ENCODE data around the gene GABRB3. TPM values are rescaled to one million over a fixed set of nuclear protein-coding genes. Genes with fewer than 3 reads are reported as not detected.

The GABRB3 gene
- total RNA-seq, 1 experiment from 2014 or later = 89.0 TPM

GRCh38 chr15:26615927-26616302 lies 157.0 kb downstream of the GABRB3 start:
- Histone ChIP-seq H3K36me3 (replicated peaks; ENCODE audit: control insufficient read depth, insufficient read depth, low read length) (peaks cover 1% of the 10 kb centered on the region; the same call in 1 of the 2 replicates), H3K27me3 (ENCODE audit: control insufficient read depth, insufficient read depth, low read length) (no peaks in the 10 kb centered on the region), H3K4me3 (ENCODE audit: insufficient read depth, low read depth, low read length) (no peak overlapping the region)
- DNase-seq = no peak

- Histone ChIP-seq H3K27me3 (ENCODE audit: control insufficient read depth, insufficient read depth, low read length) (no peaks in the 10 kb centered on the region), H3K4me3 (ENCODE audit: insufficient read depth, low read depth, low read length) (no peak overlapping the region)
- DNase-seq = no peak
Measured at GRCh38 chr15:26615188-26615926, 157.5 kb downstream of the GABRB3 start.

GRCh38 chr15:26614734-26615133 lies 158.1 kb downstream of the GABRB3 start:
- no peak for DNase-seq
- H3K4me3 ChIP-seq (ENCODE audit: insufficient read depth, low read depth, low read length) = no peak overlapping the region
- no peaks in the 10 kb centered on the region for H3K27me3 ChIP-seq (ENCODE audit: control insufficient read depth, insufficient read depth, low read length)
- peaks cover under 1% of the 10 kb centered on the region; the same call in 1 of the 2 replicates for H3K36me3 ChIP-seq (replicated peaks; ENCODE audit: control insufficient read depth, insufficient read depth, low read length)

More at GRCh38 chr15:26615188-26615926, 157.5 kb downstream of the GABRB3 start:
- peaks cover 1% of the 10 kb centered on the region; the same call in 1 of the 2 replicates for H3K36me3 ChIP-seq (replicated peaks; ENCODE audit: control insufficient read depth, insufficient read depth, low read length)

GRCh38 chr15:26598704-26599103 lies 174.2 kb downstream of the GABRB3 start:
- Histone ChIP-seq H3K4me3 (ENCODE audit: insufficient read depth, low read depth, low read length) (no peak overlapping the region), H3K27me3 (ENCODE audit: control insufficient read depth, insufficient read depth, low read length) (no peaks in the 10 kb centered on the region), H3K36me3 (replicated peaks; ENCODE audit: control insufficient read depth, insufficient read depth, low read length) (no peaks in the 10 kb centered on the region)
- DNase-seq = no peak

- H3K4me3 ChIP-seq (ENCODE audit: insufficient read depth, low read depth, low read length) = no peak overlapping the region
- H3K36me3 ChIP-seq (replicated peaks; ENCODE audit: control insufficient read depth, insufficient read depth, low read length) = no peaks in the 10 kb centered on the region
- H3K27me3 ChIP-seq (ENCODE audit: control insufficient read depth, insufficient read depth, low read length) = no peaks in the 10 kb centered on the region
- DNase-seq = no peak
Measured at GRCh38 chr15:26595611-26596010, 177.3 kb downstream of the GABRB3 start.

- no peak for DNase-seq
- H3K4me3 ChIP-seq (ENCODE audit: insufficient read depth, low read depth, low read length) = no peak overlapping the region
Measured at GRCh38 chr15:26590676-26591075, 182.2 kb downstream of the GABRB3 start.

GRCh38 chr15:26582840-26583239 lies 190.0 kb downstream of the GABRB3 start:
- DNase-seq = no peak
- H3K27me3 ChIP-seq (ENCODE audit: control insufficient read depth, insufficient read depth, low read length) = no peaks in the 10 kb centered on the region
- H3K36me3 ChIP-seq (replicated peaks; ENCODE audit: control insufficient read depth, insufficient read depth, low read length) = peaks cover 16% of the 10 kb centered on the region
- no peak overlapping the region for H3K4me3 ChIP-seq (ENCODE audit: insufficient read depth, low read depth, low read length)

More at GRCh38 chr15:26590676-26591075, 182.2 kb downstream of the GABRB3 start:
- Histone ChIP-seq H3K27me3 (ENCODE audit: control insufficient read depth, insufficient read depth, low read length) (no peaks in the 10 kb centered on the region), H3K36me3 (replicated peaks; ENCODE audit: control insufficient read depth, insufficient read depth, low read length) (no peaks in the 10 kb centered on the region)

GRCh38 chr15:26580943-26581342 lies 191.9 kb downstream of the GABRB3 start:
- DNase-seq = no peak
- no peak overlapping the region for H3K4me3 ChIP-seq (ENCODE audit: insufficient read depth, low read depth, low read length)
- H3K36me3 ChIP-seq (replicated peaks; ENCODE audit: control insufficient read depth, insufficient read depth, low read length) = peaks cover 16% of the 10 kb centered on the region

GRCh38 chr15:26572602-26573350 lies 200.1 kb downstream of the GABRB3 start:
- Histone ChIP-seq H3K4me3 (ENCODE audit: insufficient read depth, low read depth, low read length) (no peak overlapping the region), H3K27me3 (ENCODE audit: control insufficient read depth, insufficient read depth, low read length) (no peaks in the 10 kb centered on the region), H3K36me3 (replicated peaks; ENCODE audit: control insufficient read depth, insufficient read depth, low read length) (peaks cover 4% of the 10 kb centered on the region)
- DNase-seq = no peak

More at GRCh38 chr15:26580943-26581342, 191.9 kb downstream of the GABRB3 start:
- no peaks in the 10 kb centered on the region for H3K27me3 ChIP-seq (ENCODE audit: control insufficient read depth, insufficient read depth, low read length)

- DNase-seq = no peak
- peaks cover 4% of the 10 kb centered on the region for H3K36me3 ChIP-seq (replicated peaks; ENCODE audit: control insufficient read depth, insufficient read depth, low read length)
- no peak overlapping the region for H3K4me3 ChIP-seq (ENCODE audit: insufficient read depth, low read depth, low read length)
- no peaks in the 10 kb centered on the region for H3K27me3 ChIP-seq (ENCODE audit: control insufficient read depth, insufficient read depth, low read length)
Measured at GRCh38 chr15:26571346-26571745, 201.5 kb downstream of the GABRB3 start.

- DNase-seq = no peak
- Histone ChIP-seq H3K27me3 (ENCODE audit: control insufficient read depth, insufficient read depth, low read length) (no peaks in the 10 kb centered on the region), H3K36me3 (replicated peaks; ENCODE audit: control insufficient read depth, insufficient read depth, low read length) (peaks cover 10% of the 10 kb centered on the region), H3K4me3 (ENCODE audit: insufficient read depth, low read depth, low read length) (no peak overlapping the region)
Measured at GRCh38 chr15:26565542-26565941, 207.3 kb downstream of the GABRB3 start.

GRCh38 chr15:26564361-26564760 lies 208.5 kb downstream of the GABRB3 start:
- no peak for DNase-seq
- Histone ChIP-seq H3K36me3 (replicated peaks; ENCODE audit: control insufficient read depth, insufficient read depth, low read length) (peaks cover 16% of the 10 kb centered on the region), H3K4me3 (ENCODE audit: insufficient read depth, low read depth, low read length) (no peak overlapping the region), H3K27me3 (ENCODE audit: control insufficient read depth, insufficient read depth, low read length) (no peaks in the 10 kb centered on the region)

- Histone ChIP-seq H3K27me3 (ENCODE audit: control insufficient read depth, insufficient read depth, low read length) (no peaks in the 10 kb centered on the region), H3K4me3 (ENCODE audit: insufficient read depth, low read depth, low read length) (no peak overlapping the region), H3K36me3 (replicated peaks; ENCODE audit: control insufficient read depth, insufficient read depth, low read length) (peaks cover 13% of the 10 kb centered on the region)
Measured at GRCh38 chr15:26562336-26562735, 210.5 kb downstream of the GABRB3 start.

GRCh38 chr15:26561896-26562295 lies 211.0 kb downstream of the GABRB3 start:
- Histone ChIP-seq H3K36me3 (replicated peaks; ENCODE audit: control insufficient read depth, insufficient read depth, low read length) (peaks cover 13% of the 10 kb centered on the region), H3K4me3 (ENCODE audit: insufficient read depth, low read depth, low read length) (no peak overlapping the region), H3K27me3 (ENCODE audit: control insufficient read depth, insufficient read depth, low read length) (no peaks in the 10 kb centered on the region)
- no peak for DNase-seq

More at GRCh38 chr15:26562336-26562735, 210.5 kb downstream of the GABRB3 start:
- DNase-seq = no peak

- Histone ChIP-seq H3K27me3 (ENCODE audit: control insufficient read depth, insufficient read depth, low read length) (no peaks in the 10 kb centered on the region), H3K4me3 (ENCODE audit: insufficient read depth, low read depth, low read length) (no peak overlapping the region), H3K36me3 (replicated peaks; ENCODE audit: control insufficient read depth, insufficient read depth, low read length) (peaks cover 13% of the 10 kb centered on the region)
- DNase-seq = no peak
Measured at GRCh38 chr15:26561130-26561529, 211.7 kb downstream of the GABRB3 start.

Data from H7 (cell line).